ENCODE data around the gene CERS1.

- TF ChIP-seq CTCF (conservative IDR thresholded peaks at IDR 0.05; ENCODE audit: low read depth, low read length) (no peak), EZH2 (IDR thresholded peaks at IDR 0.05; ENCODE audit: borderline replicate concordance, low read depth, low read length, poor library complexity, severe bottlenecking) (no peak)
Measured at GRCh38 chr19:18828786-18829185, 67.2 kb downstream of the CERS1 start.
